Measurements from ENCODE around the gene CISD1.

DNA sequence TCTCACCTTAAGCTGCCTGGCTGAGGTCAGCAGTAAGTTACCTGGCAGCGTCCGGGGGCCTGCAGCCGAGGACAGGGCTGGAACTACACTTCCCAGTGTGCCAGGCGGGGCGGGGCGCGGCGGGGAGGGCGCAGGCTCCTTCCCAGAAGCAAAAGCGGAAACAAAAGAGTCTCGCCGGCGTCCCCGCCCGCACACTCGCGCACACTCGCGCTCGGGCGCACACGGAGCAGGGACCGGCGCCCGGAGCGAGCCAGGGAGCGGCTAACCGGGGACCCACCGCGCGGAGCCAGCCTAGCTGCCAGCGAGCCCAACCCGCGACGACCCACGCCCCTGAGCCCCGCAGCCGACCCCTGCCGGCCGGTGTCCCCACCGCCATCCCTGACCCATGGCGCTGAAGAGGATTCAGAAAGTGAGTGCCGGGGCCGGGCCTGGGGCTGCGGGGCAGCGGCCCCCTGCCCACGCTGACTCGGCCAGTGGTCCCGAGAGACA lies 65.9 kb downstream of the CISD1 start, which contains the start of gene UBE2D1:
- peak in 2 of 4 donors; percentile 13 to 14 for TF ChIP-seq CTCF (IDR thresholded peaks at IDR 0.05)
- TF ChIP-seq POLR2A (IDR thresholded peaks at IDR 0.05): peak; percentile 95

Data from right lobe of liver (tissue), 4 donors.